AG10803 (cell line): ENCODE data around the gene LYL1.

Experiments used
- DNase-seq: peaks from one replicate; pipeline ENCODE4 v3.0.0; 2010; ENCODE audit warnings: low read depth
- H3K4me3 ChIP-seq: 2 replicates; pipeline ENCODE4 v1.5.1; 2011; ENCODE audit warnings: mild to moderate bottlenecking, low read length, control low read depth
- TF ChIP-seq, protein P1 (sequence below): conservative IDR thresholded peaks from 2 replicates; pipeline ENCODE4 v1.5.1; 2011; ENCODE audit warnings: mild to moderate bottlenecking, low read length, control low read depth, inconsistent platforms

The LYL1 gene

DNA sequence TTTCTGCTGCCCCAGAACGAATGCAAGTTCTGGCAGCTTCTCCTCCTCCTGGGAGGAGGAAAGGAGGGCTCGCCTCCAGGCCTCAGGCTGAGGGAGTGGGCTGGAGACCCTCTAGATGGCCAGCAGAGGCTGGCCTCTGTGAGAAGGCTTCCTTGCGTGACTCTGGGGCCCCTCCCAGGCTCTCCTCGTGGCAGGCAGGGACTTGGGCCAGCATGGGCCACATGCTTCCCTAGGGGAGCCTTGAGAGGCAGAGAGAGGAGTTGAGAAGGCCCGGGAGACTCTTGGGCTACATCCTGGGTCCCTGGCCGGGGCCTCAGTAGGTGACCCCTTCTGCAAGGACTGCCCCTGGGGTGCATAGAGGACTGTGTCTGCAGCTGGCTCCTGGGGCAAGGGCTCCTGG, 25.9 kb downstream of the LYL1 start:
- TF ChIP-seq, protein P1, sequence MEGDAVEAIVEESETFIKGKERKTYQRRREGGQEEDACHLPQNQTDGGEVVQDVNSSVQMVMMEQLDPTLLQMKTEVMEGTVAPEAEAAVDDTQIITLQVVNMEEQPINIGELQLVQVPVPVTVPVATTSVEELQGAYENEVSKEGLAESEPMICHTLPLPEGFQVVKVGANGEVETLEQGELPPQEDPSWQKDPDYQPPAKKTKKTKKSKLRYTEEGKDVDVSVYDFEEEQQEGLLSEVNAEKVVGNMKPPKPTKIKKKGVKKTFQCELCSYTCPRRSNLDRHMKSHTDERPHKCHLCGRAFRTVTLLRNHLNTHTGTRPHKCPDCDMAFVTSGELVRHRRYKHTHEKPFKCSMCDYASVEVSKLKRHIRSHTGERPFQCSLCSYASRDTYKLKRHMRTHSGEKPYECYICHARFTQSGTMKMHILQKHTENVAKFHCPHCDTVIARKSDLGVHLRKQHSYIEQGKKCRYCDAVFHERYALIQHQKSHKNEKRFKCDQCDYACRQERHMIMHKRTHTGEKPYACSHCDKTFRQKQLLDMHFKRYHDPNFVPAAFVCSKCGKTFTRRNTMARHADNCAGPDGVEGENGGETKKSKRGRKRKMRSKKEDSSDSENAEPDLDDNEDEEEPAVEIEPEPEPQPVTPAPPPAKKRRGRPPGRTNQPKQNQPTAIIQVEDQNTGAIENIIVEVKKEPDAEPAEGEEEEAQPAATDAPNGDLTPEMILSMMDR, result no peak
- DNase-seq, result no peak
- H3K4me3 ChIP-seq, result no peak overlapping the region

DNA sequence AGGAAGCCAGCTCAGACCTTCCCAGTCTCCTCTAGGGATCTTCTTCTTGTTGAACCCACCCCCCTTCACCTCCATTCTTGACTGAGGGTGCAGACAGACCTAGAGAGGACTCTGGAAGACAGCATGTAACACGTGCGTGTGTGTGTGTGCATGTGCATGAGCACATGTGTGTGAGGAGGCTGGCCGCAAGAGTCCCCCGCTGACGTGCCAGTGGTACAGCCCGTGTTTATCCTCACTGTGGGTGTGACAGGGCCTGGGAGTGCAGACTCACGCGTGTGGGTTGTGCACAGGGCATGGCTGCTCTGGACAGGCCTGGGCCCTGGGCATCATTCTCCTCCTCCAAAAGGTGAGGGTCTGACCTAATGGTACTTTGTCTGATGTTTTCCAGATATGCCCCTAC, 26.3 kb downstream of the LYL1 start:
- TF ChIP-seq, protein P1, result no peak
- H3K4me3 ChIP-seq, result no peak overlapping the region
- no peak for DNase-seq

DNA sequence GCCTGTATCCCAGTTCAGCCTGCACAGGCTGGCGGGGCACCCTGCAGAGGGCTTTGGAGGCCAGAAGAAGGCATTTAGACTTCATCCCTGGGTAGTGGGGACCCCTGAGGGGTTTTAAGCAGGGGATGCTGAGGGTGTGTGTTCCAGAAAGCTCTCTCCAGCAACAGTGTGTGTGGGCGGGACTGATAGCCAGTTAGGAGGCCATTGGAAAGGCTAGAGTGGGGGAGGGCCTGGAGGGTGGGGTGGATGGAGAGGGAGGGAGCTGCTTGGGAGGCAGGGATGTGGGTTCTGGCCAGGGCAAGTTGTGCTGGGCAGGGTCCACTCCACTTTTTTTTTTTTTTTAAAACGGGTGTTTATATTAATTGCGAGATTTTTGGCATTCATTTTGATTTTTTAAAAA, 28.3 kb downstream of the LYL1 start:
- no peak for DNase-seq
- H3K4me3 ChIP-seq, result no peak overlapping the region
- TF ChIP-seq, protein P1, result no peak

DNA sequence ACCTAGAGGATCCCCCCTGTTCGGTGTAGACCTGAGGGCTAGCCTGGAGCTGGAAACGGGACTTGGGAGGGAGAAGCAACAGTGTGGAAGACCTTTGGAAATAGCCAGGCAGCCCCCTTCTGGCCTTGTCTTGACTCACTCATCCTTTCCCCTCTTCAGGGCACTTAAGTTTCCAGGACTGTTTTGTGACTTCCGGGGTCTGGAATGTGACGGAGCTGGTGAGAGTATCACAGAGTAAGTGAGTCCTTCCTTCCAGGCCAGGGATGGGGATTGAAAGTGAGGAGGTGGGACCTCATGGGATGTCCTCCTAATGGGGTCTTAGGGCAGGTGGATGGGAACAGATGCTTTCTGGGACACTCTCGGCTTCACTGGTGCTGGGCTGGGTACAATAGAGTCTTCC, 29.4 kb downstream of the LYL1 start:
- TF ChIP-seq, protein P1, result no peak
- no peak overlapping the region for H3K4me3 ChIP-seq
- no peak for DNase-seq

DNA sequence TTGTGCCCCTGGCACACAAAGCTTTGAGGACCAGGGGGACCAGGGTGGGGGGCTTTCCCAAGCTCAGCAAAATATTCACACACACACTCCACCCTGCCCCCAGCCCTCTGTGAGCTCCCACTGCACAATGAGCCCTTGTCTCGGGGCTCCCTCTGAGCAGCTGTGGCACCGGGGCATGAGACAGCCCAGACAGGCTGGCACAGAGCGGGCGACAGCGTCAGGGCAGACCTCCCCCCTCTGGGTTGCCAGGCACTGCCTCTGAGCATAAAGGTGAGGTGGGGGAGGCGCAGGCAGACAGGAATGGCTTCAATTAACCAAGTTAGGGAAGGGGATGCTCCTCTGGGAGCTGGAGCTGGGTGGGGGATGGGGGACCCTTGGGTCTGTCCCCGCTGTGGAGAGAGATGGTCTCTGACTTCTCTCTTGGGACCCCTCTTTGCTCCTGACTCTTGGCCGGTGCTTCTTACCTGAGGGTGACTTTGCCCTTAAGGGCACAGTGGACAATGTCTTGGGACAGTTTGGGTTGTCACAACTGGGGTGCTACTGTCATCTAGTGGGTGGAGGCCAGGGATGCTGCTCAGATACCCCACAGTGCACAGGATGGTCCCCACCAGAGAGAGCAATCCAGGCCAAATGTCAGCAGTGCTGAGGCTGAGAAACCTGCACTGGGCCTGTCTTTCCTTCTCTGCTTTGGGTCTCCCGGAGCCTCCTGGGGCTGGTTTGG, 30.3 kb downstream of the LYL1 start:
- TF ChIP-seq, protein P1, result no peak
- DNase-seq, result no peak

DNA sequence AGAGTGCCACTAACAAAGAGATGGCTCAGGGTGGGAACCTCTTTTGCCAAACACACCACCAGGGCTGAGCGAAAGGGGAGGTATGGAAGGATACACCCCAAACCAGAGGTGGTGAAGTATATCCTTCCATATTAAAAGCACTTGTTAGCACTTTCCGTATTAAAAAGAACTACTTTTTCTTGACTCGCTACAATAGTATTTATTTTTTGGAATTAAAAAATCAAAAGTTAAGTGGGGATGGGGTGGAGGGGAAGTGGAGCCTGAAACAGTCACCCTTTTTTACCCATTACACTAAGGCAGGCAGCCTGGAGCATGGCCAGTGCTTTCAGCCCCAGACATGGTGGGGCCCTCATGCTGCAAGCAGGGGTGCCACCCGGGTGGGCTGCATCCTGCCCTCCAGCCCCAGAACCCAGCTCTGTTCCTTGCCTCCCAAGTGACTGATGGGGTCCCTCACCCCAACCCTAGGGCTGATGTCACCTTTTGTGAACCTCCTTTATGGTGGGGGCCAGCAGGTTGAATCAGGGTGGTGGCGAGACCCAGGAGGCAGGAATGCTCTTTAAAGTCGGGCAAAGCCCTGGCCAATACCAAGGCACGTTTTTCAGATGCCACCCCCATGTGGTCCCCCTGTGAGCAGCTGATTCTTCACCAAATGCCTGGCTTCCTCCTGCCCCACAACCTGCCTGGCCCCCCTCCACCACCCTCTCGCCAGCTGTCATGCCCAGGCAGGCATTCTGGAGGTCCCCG, 31.0 kb downstream of the LYL1 start:
- H3K4me3 ChIP-seq, result no peak overlapping the region
- DNase-seq, result no peak
- TF ChIP-seq, protein P1, result no peak

More for the DNA sequence above, 30.3 kb downstream of the LYL1 start:
- H3K4me3 ChIP-seq, result no peak overlapping the region
